GM15510 (cell line): ENCODE measurements around the gene DNAI2.

ENCODE experiments used
- POLR2A ChIP-seq: IDR thresholded peaks from 3 replicates; pipeline ENCODE4 v1.6.1; 2011; ENCODE audit warnings: borderline replicate concordance; ENCODE audit not compliant: insufficient read length; ENCODE audit errors: extremely low read depth

DNAI2 gene

DNA sequence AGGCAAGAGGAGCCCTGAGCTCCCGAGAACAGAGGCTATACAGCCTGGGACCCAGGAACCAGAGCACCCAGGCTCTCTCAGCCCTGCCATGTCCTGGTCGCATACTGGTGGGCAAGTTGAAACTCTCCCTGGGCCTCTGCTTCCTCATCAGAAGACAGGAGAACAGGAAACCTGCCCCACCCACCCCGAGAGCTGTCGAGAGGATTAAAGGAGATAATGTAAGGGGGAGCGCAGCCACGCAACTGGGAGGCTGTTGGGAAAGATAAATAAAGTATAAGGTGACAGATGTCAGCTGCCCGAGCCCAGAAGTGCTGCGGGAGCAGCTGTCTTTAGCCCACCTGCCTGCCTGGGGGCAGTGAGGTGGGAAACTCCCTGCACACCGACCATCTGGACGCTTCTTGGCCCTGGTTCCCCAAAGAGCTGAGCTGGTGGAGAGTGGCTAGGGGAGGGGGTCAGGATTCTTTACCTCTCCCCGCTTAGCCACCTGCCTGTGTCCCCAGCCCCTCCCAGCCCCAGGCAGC lies 58.8 kb downstream of the DNAI2 start:
- no peak for TF ChIP-seq POLR2A

DNA sequence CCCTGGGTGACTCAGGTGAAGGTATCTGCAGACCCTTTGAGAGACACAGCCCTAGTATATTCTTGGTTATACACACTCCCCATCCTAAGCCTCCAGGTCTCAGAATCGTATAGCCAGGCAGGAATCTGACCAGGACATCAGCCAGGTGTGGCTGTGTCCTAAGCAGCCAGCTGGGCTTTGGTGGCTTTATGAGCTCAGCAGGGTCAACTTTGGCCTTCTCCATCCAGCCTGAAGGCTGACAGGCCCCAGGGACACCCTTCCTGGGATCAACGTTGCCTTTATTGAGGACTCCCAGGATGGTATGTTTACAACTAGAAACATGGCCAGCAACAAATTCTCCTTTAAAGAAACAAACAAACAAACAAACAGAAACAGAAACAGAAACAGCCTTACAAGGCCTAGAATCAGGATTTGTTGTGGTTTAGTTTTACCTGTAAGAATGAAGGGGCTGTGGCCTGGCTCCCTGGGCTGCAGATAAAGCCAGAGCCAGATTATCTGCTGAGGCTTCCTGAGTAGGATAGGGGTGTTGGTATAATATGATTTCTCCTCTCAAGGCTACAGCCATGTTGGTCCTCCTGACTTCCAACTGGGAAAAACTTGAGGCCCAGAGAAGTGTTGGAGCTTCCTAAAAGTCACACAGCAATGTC lies 60.5 kb downstream of the DNAI2 start:
- no peak for TF ChIP-seq POLR2A

DNA sequence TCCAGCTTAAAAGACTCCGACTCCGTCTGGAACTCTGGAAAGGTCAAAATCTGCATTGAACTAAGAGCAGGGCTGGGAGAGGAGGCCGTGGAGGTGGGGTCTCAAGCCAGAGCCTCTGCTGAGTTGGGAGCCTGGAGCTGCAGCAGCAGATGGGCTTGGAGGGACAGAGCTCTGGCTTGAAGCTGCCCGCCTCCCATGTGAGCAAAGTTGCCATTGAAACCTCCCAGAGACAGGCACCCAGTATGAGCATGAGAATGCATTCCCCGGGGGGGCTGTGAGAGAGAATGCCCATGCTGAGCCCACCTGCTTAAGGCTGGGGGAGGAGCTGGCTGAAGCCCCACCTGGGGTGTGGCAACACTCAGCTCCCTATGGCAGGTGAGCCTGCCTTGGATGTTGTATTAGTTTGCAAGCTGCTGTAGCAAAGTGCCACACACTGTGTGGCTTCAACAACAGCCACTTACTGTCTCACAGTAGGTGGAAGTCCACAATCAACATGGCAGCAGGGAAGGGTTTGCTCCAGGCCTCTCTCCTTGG lies 61.6 kb downstream of the DNAI2 start:
- TF ChIP-seq POLR2A: no peak

DNA sequence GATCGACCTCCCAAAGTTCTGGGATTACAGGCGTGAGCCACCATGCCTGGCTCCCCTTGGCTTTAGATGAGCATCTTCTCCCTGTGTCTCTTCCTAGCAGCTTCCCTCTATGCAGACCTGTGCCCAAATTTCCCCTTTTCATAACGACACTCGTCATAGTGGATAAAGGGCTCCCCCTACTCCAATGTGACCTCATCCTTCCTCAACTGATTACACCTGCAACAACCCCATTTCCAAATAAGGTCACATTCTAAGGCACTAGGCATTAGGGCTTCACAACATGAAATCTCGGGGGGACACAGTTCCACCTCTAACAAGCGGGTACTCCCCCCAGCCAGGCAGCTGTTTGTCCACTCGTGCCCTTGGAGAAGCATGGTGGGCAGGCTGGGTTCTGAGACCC lies 62.3 kb downstream of the DNAI2 start:
- TF ChIP-seq POLR2A: no peak

DNA sequence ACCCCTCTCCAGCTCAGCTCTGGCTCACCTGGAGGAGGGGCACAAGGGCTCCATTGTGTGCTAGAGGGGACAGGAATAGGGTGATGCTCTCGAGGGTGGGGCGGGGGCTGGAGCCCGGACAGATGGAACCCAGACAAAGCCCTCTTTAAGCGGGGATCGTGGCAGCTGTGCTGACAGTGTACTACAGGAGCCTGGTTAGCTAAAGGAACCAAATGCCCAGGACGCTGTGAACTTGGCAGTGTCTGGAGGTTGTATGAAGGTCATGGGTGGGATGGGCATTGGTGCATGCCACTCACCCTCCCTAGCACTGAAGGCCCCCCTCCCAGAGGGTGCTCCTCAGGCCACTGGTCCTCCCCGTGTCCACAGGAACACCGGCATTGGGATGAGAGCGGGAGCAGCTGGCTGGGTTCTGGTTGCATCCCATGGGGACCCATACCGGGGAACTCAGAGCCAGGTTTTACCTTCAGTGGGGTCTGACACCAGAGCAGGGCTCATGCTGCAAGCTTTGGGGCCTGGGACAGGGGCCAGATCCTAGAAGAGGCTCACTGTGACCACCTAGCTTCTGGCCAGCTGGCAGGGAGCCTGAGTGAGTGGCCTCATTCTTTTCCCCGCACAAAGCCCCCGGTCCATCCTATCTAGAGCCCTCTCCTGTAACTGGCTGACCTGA lies 63.9 kb downstream of the DNAI2 start:
- no peak for TF ChIP-seq POLR2A

DNA sequence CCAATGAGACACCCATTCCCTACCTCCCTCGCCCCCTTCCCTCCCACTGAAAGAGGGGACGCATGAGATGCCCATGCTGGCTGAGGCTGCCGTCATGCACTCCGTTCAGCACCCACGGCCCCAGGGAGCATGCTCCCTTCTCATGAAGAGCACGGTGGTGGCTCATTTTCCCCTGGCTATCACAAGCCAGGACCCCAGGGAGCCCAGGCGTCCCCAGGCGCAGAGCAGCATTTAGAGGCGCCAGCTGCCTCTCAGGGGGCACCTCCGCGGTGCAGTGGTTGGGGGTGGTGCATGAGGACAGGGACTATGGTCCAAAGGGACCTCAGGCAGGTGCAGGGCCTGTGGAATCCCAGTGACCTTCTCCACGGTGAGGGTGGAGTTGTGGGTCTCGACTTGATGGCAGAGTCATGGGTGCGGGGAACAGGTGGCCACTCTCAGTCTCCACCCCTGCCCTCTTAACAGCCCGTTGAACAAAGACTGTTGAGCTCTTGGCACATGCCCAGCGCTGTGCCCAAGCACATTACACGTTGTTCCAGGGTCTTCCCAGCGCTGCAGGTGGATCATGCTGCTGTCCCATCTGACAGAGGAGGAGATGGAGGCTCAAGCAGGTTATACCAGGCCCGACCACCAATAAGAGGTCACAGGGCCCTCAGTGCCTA lies 65.6 kb downstream of the DNAI2 start:
- no peak for TF ChIP-seq POLR2A

DNA sequence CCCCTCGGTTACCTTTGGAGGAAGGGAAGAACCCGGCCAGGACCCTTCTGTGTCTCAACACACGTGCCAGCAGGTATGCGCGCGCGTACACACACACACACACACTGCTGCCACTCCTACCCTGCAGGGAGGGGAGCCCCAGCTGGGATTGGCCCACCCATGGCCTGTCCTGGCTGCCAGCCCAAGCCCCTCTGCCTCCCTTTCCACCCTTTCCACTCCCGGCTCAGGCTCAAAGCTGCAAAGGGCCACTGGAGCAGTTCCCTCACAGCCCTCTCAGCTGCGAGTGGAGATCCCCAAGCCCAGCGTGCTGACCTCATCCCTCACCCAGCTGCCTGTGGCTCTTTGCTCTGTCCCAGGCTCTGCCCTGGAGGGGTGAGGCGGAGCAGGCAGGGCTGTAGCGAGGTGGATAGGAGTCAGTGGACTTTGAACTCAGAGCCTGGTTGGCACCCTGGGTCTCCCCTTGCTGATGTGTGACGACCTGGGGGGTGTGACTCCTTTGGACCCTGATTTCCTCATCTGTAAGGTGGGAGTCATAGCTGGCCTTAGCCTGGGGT lies 66.5 kb downstream of the DNAI2 start:
- TF ChIP-seq POLR2A: no peak

DNA sequence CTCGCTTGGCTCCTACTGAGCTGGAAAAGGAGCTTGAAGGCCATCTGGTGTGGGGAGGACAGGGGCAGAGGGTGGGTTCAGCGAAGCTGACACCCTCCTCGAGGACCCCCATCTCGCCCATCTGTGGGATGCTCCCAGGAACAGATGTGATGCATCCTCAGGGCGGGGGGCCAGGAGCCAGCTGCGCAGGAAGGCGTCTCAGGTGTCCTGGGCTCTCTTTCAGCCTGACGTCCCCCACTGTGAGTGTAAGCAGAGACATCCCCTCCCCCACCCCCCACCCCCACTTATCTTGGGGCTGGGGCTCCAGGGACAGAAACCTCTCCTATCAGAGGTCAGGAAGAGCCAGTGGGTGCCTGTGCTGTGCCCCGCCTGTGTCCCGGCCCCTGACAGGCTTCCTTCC lies 68.2 kb downstream of the DNAI2 start:
- TF ChIP-seq POLR2A: no peak

DNA sequence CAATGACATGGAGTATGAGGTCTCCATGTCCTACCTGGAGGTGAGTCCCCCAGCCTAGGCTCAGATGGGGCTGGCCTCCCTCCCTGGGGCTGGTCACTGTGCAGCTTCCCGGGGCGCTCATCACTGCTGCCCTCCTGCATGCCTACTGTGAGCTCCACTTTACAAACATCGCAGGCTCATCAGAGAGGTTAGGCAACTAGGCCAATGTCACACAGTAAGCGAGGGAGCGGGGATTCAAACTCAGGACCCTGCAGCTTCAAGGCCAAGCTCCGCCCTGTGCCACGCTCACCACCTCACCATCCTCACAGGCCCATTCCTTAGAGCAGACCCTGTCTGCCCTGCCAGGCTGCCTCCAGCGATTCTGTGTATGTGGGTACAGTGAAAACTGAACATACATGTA lies 69.1 kb downstream of the DNAI2 start:
- no peak for TF ChIP-seq POLR2A

DNA sequence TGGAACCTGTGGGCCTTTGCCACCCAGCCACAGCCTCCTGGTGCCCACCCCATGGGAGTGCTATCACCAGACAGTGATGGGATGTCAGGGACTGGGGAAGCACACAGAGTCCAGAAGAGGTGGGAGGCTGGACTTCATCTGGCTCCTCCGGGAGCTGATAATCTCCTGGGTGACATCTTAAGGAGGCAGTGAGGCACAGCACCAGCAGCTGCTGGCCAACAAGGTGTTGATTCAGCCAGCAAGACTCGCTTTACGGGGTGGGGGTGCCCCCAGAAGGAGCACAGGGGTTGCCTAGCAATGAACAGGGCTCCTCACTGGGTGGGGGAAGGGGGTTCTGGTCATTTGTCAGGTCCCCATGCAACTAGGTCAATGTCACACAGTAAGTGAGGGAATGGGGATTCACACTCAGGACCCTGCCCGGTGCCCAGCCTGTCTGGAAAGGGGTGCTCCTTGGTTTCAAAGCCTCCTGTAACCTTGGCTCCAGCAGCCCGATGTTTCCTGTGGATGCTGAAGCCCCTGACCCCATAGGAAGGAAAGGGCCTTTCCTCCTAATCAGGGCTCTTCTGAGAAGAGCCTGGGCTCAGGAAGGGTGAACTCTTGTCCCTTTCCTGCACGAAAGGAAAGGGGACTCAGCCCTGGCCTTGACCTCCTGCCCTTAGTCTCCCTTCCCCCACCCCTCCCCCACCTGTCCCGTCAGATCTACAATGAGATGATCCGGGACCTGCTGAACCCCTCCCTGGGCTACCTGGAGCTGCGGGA lies 69.7 kb downstream of the DNAI2 start:
- TF ChIP-seq POLR2A: no peak

DNA sequence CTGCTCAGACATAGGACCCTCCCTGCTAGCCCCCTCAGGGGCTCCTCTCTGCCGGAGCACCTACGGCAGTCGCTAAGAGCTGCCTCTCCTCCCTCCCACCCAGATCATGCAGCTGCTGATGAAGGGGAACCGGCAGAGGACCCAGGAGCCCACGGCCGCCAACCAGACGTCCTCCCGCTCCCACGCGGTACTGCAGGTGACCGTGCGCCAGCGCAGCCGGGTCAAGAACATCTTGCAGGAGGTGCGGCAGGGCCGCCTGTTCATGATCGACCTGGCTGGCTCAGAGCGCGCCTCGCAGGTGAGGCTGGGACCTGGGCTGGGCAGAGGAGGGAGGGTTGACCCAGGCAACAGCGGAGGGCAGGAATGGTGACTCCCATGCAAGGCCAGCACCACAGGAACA lies 70.6 kb downstream of the DNAI2 start:
- TF ChIP-seq POLR2A: no peak

DNA sequence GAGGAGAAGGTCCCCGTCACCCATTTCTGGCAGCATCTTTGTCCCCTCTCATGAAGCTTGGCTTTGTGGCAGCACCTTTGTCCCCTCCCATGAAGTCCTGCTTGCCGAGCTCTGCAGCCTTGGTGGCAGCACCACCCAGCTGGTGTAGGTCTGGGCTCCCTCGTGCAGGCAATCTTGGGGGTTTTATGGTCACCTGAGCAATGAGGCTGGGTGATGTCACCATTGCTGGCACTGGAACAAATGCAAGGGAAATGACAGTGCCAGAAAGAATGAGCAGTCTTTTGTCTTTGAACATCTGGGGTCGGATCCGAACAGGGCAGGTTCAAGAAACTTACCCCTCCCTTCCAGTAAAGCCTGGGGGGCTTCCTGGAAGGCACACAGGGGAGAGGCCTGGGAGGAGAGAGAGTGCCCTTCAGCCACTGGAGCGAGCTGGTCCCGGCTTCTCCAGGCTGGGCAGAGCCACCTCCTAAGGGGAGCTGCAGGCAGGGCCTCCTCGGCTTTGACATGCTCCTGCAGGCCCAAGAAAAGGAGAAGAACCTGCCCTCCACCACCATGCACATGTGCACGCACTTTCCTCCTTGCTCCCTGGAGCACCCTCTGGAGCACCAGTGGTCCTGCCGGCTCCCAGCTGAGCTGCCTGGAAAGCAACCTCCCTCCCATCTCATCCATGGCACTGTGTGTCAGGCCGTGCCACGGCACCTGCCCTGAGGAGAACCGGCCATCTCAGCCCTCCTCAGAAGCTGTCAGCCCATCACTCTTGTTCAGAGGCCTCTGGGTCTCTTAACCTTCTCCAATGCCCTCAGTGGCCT lies 71.6 kb downstream of the DNAI2 start:
- no peak for TF ChIP-seq POLR2A

DNA sequence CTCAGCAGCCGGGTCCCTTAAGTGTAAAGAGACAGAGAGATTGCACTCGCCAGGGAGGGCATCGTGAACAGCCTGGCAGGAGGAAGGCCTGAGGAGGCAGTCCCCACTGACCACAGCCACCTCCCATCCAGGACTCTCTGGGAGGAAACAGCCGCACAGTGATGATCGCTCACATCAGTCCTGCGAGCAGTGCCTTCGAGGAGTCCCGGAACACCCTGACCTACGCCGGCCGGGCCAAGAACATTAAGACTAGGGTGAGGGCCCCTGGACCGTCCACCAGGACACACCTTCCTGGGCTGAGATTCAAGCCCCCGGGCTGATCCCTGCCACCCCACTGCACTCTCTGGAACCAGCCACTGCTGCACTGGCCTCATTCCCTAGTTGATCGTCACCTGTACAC lies 73.6 kb downstream of the DNAI2 start:
- TF ChIP-seq POLR2A: no peak

DNA sequence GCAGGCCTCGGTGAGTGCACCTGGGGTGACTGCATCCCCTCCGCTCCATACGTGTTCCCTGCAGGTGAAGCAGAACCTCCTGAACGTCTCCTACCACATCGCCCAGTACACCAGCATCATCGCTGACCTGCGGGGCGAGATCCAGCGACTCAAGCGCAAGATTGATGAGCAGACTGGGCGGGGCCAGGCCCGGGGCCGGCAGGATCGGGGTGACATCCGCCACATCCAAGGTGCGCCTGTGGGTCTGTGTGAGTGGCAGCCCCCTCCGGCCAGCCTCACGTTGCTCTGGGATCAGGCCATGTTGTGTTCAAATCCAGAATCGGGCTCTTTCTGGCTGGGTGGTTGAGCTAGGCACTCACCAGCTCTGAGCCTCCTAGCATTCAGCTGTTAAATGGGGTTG lies 75.1 kb downstream of the DNAI2 start:
- no peak for TF ChIP-seq POLR2A

DNA sequence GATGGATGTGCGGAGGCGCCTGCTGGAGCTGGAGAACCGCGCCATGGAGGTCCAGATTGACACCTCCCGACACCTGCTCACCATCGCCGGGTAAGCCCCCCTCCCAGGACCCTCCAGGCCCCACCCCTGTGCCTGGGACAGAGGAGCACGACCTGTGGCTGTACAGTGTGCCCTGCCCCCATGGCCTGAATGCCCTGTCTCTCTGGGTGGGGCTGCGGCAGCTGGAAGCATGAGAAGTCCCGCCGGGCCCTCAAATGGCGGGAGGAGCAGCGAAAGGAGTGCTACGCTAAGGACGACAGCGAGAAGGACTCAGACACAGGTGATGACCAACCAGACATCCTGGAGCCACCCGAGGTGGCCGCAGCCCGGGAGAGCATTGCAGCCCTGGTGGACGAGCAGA lies 76.5 kb downstream of the DNAI2 start:
- TF ChIP-seq POLR2A: no peak
